PC-9 (cell line): ENCODE measurements around the gene PHLDA3. TPM values are rescaled to one million over a fixed set of nuclear protein-coding genes. Genes with fewer than 3 reads are reported as not detected.

ENCODE experiments used
- BruUV-seq: library from RNA; stranded (reverse); fragments of 400-500 nt; replicated peaks from 2 replicates; lab custom pipeline; 2021; lab: Mats Ljungman, UMichigan
- CTCF ChIA-PET: fragments of 300-600 bp; sonication (Branson Sonifier 250); formaldehyde crosslinking; loops from one replicate; lab custom pipeline; 2022; ENCODE audit warnings: antibody characterized with exemption; lab: Charles Lee
- POLR2A ChIA-PET: fragments of 300-600 bp; sonication (Branson Sonifier 250); formaldehyde crosslinking; loops from one replicate; lab custom pipeline; 2022; ENCODE audit warnings: antibody characterized with exemption; ENCODE audit not compliant: unreplicated experiment; lab: Charles Lee
- DNase-seq, 2 experiments: peaks; one replicate each; pipeline versions ENCODE4 v3.0.0 to v3.0.0-alpha.2; 2015 to 2022; ENCODE audit warnings: mixed read lengths in 1 of 2
- H2AFZ ChIP-seq: fragments of 200-600 bp; sonication (generic); 2 replicates; pipeline ENCODE4 v1.8.1; 2017; ENCODE audit warnings: antibody characterized with exemption
- H3F3A ChIP-seq: fragments of 200-600 bp; sonication (generic); 2 replicates; pipeline ENCODE4 v1.8.1; 2017; ENCODE audit warnings: antibody characterized with exemption, mild to moderate bottlenecking, low read depth; ENCODE audit not compliant: insufficient read depth
- H3K27ac ChIP-seq: fragments of 200-600 bp; sonication (generic); 2 replicates; pipeline ENCODE4 v1.6.1; 2016; ENCODE audit warnings: mixed run types
- H3K27me3 ChIP-seq: fragments of 200-600 bp; sonication (generic); 2 replicates; pipeline ENCODE4 v1.6.1; 2016; ENCODE audit warnings: low read depth, mixed run types; ENCODE audit not compliant: insufficient read depth
- H3K36me3 ChIP-seq: fragments of 200-600 bp; sonication (generic); 2 replicates; pipeline ENCODE4 v1.6.1; 2016; ENCODE audit warnings: low read depth, mixed run types
- H3K4me1 ChIP-seq: fragments of 200-600 bp; sonication (generic); replicated peaks from 2 replicates; pipeline ENCODE4 v1.6.1; 2016; ENCODE audit warnings: mixed run types; ENCODE audit not compliant: insufficient read depth
- H3K4me2 ChIP-seq: fragments of 200-600 bp; sonication (generic); 2 replicates; pipeline ENCODE4 v1.6.1; 2017; ENCODE audit warnings: mixed run types
- H3K4me3 ChIP-seq: fragments of 200-600 bp; sonication (generic); 2 replicates; pipeline ENCODE4 v1.6.1; 2016; ENCODE audit warnings: mixed run types
- H3K79me2 ChIP-seq: fragments of 200-600 bp; sonication (generic); 2 replicates; pipeline ENCODE4 v1.6.1; 2017; ENCODE audit warnings: low read depth, mixed run types
- H3K9me2 ChIP-seq: fragments of 200-600 bp; sonication (generic); 2 replicates; pipeline ENCODE4 v1.8.1; 2017; ENCODE audit warnings: mild to moderate bottlenecking; ENCODE audit not compliant: insufficient read depth
- H3K9me3 ChIP-seq: fragments of 200-600 bp; sonication (generic); 2 replicates; pipeline ENCODE4 v1.8.1; 2016; ENCODE audit warnings: low read depth; ENCODE audit not compliant: insufficient read depth
- H4K20me1 ChIP-seq: fragments of 200-600 bp; sonication (generic); 2 replicates; pipeline ENCODE4 v1.8.1; 2017; ENCODE audit not compliant: insufficient read depth
- EZH2 ChIP-seq: fragments of 200-600 bp; sonication (generic); IDR thresholded peaks from 2 replicates; pipeline ENCODE4 v1.8.0; 2017; ENCODE audit warnings: antibody characterized with exemption, low read depth
- intact Hi-C: fragments of 100-400 bp; cut with micrococcal nuclease; formaldehyde crosslinking; loops from one replicate; pipeline ENCODE4 v1.10.0; 2022; ENCODE audit not compliant: unreplicated experiment
- total RNA-seq: library from RNA; stranded (reverse); gene quantifications from 2 replicates; pipeline ENCODE4 v1.2.3, GENCODE V29; 2021
- TF ChIP-seq, protein P1 (sequence below): fragments of 200-600 bp; sonication (generic); conservative IDR thresholded peaks from 2 replicates; pipeline ENCODE4 v1.6.1; 2017; ENCODE audit warnings: mixed run types, antibody characterized with exemption, mild to moderate bottlenecking, moderate library complexity

The PHLDA3 gene
- total RNA-seq, 1 experiment from 2014 or later = 31.6 TPM

DNA sequence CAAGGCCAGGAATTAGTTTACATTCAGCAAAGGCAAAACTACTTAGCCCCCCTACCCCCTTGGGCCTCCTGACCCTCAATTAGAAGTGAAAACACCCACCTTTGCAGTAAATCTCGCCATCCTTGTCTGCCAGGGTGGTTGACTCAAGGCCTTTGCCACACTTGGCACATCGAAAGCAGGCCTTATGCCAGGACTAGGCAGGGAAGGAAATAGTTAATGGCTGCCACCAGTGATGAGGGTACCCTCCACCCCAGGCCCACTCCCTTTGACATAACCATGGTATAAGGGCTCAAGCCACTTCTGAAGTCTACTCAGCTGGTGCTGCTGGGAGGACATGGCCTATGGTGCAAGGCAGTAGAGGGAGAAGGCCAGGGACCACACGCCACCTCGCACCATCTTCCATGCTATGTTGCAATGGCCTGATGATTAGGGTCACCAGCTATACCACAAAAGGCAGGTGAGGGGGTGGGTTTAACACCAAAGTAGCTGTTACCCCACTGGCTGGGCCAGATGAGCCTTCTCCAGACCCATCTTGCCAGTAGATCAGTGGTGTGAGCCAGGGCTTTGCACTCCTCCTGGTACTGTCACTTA lies 16.3 kb upstream of the PHLDA3 start:
- no peak overlapping the region for H3K4me2 ChIP-seq
- intact Hi-C loops = no loop called here
- no TSS peak for BruUV-seq
- POLR2A ChIA-PET = no interaction called here
- no peaks in the 10 kb centered on the region for H3K27me3 ChIP-seq
- TF ChIP-seq EZH2 = no peak
- TF ChIP-seq, protein P1, sequence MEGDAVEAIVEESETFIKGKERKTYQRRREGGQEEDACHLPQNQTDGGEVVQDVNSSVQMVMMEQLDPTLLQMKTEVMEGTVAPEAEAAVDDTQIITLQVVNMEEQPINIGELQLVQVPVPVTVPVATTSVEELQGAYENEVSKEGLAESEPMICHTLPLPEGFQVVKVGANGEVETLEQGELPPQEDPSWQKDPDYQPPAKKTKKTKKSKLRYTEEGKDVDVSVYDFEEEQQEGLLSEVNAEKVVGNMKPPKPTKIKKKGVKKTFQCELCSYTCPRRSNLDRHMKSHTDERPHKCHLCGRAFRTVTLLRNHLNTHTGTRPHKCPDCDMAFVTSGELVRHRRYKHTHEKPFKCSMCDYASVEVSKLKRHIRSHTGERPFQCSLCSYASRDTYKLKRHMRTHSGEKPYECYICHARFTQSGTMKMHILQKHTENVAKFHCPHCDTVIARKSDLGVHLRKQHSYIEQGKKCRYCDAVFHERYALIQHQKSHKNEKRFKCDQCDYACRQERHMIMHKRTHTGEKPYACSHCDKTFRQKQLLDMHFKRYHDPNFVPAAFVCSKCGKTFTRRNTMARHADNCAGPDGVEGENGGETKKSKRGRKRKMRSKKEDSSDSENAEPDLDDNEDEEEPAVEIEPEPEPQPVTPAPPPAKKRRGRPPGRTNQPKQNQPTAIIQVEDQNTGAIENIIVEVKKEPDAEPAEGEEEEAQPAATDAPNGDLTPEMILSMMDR = no peak
- no peaks in the 10 kb centered on the region for H3K9me2 ChIP-seq
- H3K9me3 ChIP-seq = no peaks in the 10 kb centered on the region
- no peak overlapping the region for H3K4me3 ChIP-seq
- H4K20me1 ChIP-seq = no peaks in the 10 kb centered on the region
- no peak overlapping the region for H3K27ac ChIP-seq
- no peak overlapping the region for H2AFZ ChIP-seq
- CTCF ChIA-PET = no interaction called here
- peaks cover 37% of the 10 kb centered on the region; the same call in 1 of the 2 replicates for H3F3A ChIP-seq
- peaks cover 47% of the 10 kb centered on the region for H3K4me1 ChIP-seq
- H3K79me2 ChIP-seq = no peaks in the 10 kb centered on the region
- H3K36me3 ChIP-seq = no peaks in the 10 kb centered on the region
- DNase-seq = no peak

DNA sequence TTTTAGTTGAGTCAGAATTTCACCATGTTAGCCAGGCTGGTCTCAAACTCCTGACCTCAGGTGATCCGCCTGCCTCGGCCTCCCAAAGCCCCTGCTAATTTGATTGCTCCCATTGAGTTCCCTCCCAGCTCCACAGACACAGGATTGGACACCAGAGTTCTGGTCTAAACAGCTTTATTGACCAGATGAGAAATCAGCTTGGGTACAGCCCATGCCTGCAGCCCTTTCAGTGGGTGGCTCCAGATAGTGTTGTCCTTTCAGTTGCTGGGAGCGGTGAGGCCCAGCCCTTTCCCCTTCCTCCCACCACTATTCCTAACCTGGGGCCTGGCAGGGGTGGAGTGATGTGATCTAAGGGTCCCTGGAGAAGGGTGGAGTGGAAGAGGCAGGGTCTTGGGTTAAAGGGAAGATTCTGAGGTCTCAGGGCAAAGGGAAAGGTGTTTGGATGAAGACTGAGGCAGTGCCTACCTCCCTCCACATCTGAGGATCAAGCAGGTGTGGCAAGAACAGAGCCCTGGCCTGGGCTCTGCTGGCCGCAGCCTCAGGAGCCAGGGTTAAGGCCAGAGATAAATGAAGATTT lies 14.5 kb upstream of the PHLDA3 start:
- ChIA-PET CTCF (interaction anchor here (0.5 to 3.9 kb wide), 5 partner anchors 30 to 368 kb away, joined by 4 to 74 read pairs (median 6); no protein-coding TSS in a partner anchor), POLR2A (interaction anchor here (0.7 kb wide), 1 partner anchor 65 kb away, joined by 6 read pairs; no protein-coding TSS in a partner anchor)
- no peaks in the 10 kb centered on the region for H3K79me2 ChIP-seq
- no peak overlapping the region for H3K4me2 ChIP-seq
- H3K27me3 ChIP-seq = no peaks in the 10 kb centered on the region
- no peaks in the 10 kb centered on the region for H3K36me3 ChIP-seq
- no peak overlapping the region for H3K27ac ChIP-seq
- TF ChIP-seq EZH2 = no peak
- TF ChIP-seq, protein P1 = no peak
- H2AFZ ChIP-seq = no peak overlapping the region
- H4K20me1 ChIP-seq = no peaks in the 10 kb centered on the region
- H3K4me3 ChIP-seq = no peak overlapping the region
- peaks cover 33% of the 10 kb centered on the region; the same call in 1 of the 2 replicates for H3F3A ChIP-seq
- peaks cover 36% of the 10 kb centered on the region for H3K4me1 ChIP-seq
- no peaks in the 10 kb centered on the region for H3K9me3 ChIP-seq
- intact Hi-C loops = loop anchor here (2.0 kb wide), 1 partner anchor 75 kb away; no protein-coding TSS in a partner anchor
- no peak for DNase-seq
- BruUV-seq = TSS peak; percentile 33
- H3K9me2 ChIP-seq = no peaks in the 10 kb centered on the region

DNA sequence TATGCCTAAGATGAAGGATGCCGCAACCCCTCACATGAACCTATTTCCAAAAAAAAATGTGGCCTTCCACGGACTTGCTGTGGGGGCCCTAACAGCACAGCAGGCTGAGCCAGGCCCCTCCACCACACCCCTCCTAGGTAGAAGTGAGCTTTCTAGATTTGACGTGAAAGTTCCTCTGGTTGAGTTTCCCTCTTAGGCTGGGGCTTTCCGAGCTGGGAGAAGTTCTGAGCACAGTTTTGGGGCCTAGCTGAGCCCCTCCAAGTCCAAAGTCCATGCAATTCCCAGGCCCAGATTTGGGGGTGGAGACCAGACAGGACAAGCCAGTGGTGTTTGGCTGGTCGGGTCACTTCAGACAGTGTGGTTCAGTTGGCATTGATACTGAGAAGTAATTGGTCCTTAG lies 13.8 kb upstream of the PHLDA3 start:
- no peak overlapping the region for H3K27ac ChIP-seq
- intact Hi-C loops = loop anchor here (1.0 to 2.0 kb wide), 6 partner anchors 31 to 311 kb away; no protein-coding TSS in a partner anchor

More for the DNA sequence above, 13.8 kb upstream of the PHLDA3 start:
- no peaks in the 10 kb centered on the region for H3K36me3 ChIP-seq
- TF ChIP-seq, protein P1 = no peak
- no peak for TF ChIP-seq EZH2
- ChIA-PET CTCF (interaction anchor here (0.5 to 3.9 kb wide), 6 partner anchors 24 to 120 kb away, joined by 3 to 74 read pairs (median 13); partner anchors contain the start of gene CSRP1), POLR2A (interaction anchor here (0.7 kb wide), 1 partner anchor 66 kb away, joined by 6 read pairs; no protein-coding TSS in a partner anchor)
- no peak for DNase-seq
- no TSS peak for BruUV-seq
- no peaks in the 10 kb centered on the region for H3K9me2 ChIP-seq
- H3K4me3 ChIP-seq = no peak overlapping the region
- no peak overlapping the region for H3K4me2 ChIP-seq
- H3K9me3 ChIP-seq = no peaks in the 10 kb centered on the region
- H3K27me3 ChIP-seq = no peaks in the 10 kb centered on the region
- peaks cover 29% of the 10 kb centered on the region for H3K4me1 ChIP-seq
- H3K79me2 ChIP-seq = no peaks in the 10 kb centered on the region
- H3F3A ChIP-seq = peaks cover 26% of the 10 kb centered on the region; the same call in 1 of the 2 replicates
- no peaks in the 10 kb centered on the region for H4K20me1 ChIP-seq
- no peak overlapping the region for H2AFZ ChIP-seq
